Measurements from ENCODE around the gene ABHD12.

The ABHD12 gene

DNA sequence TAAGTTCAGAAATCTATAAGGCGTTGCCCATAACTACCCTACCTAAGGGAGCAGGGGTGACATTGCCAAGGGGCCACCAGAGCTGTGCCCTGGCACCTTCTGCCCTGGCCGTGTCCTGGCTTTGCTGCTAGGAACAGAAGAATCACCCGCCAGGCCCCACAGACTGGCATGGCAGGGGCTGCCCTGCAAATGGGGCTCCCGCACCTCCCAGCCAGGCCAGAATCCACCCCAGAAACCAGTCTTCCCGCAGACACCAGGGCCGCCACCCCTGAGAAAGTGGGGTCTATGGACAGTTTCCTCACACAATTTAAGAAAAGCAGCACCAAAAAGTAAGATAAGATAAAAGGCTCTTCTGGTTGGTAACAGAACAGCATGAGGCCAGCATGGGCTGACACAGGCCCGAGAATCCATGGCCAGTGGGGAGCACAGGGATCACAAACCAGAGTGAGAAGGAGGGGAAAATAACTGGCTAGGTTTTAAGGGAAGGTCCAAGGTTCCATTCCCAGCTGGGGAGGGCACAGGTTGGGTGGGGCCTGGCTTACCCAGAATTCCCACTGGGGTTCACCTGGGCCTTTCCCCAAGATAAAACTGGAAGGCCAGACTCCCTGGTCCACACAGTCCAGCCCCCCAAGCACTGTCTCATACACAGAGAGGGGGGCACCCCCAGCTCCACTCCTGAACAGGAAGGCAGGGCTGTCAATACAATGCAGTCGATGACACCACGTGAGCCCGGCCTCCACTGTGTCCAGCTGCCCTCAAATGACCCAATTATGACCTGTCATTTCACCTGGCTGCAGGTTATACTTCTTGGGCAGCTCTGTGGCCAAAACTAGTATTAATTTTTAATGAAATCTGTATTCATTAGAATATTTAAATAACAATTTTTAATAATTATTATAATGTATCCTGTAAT lies 83.4 kb downstream of the ABHD12 start:
- no peak for TF ChIP-seq POLR2A (IDR thresholded peaks at IDR 0.05; ENCODE audit: low read depth, low read length)
- no peak for DNase-seq (ENCODE audit: insufficient read length, low spot score)
- FAIRE-seq = no peak

GRCh38 chr20:25304025-25304549 lies 86.5 kb downstream of the ABHD12 start:
- TF ChIP-seq POLR2A (IDR thresholded peaks at IDR 0.05; ENCODE audit: low read depth, low read length) = no peak
- FAIRE-seq (no peak), DNase-seq (ENCODE audit: insufficient read length, low spot score) (no peak)

DNA sequence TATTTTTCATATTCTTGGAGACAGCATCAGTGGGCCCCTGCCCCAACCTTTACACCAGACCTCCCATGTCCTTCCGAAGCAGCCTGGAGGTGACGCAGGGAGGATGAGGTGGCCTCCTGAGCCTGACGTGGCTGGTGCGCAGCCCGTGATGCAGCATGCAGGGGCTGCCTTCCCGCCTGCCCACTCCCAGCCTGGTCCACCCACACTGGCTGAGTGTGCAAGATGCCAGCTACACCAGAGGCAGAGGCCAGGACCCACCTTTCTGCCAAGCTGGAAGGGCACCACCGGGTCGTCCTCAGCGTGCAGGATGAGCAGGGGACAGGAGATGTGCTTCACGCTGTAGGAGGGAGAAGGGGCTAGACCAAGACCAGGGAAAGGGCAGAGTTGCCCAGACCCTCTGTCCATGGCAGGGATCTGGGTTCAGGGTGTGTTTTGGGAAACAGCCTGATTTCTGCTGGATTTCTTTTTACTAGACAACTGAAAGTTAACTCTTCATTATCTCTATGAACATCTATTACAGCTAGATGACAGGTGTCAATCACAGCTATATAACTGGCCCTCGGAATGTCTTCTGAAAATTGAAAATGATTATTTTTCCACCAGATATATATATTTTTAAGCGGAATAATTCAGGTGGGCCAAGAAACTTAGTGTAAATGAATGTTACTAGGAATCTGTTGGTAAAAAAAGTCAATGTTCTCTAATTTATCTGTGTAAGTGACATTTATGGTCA lies 87.2 kb downstream of the ABHD12 start:
- TF ChIP-seq POLR2A (IDR thresholded peaks at IDR 0.05; ENCODE audit: low read depth, low read length) = no peak
- DNase-seq (ENCODE audit: insufficient read length, low spot score) (no peak), FAIRE-seq (no peak)

GRCh38 chr20:25302596-25302995 lies 88.0 kb downstream of the ABHD12 start:
- TF ChIP-seq POLR2A (IDR thresholded peaks at IDR 0.05; ENCODE audit: low read depth, low read length) = no peak
- DNase-seq (ENCODE audit: insufficient read length, low spot score) = no peak
- no peak for FAIRE-seq

- no peak for TF ChIP-seq POLR2A (IDR thresholded peaks at IDR 0.05; ENCODE audit: low read depth, low read length)
- FAIRE-seq (no peak), DNase-seq (ENCODE audit: insufficient read length, low spot score) (no peak)
Observed at GRCh38 chr20:25301357-25301920, 89.2 kb downstream of the ABHD12 start.

GRCh38 chr20:25300496-25301170 lies 90.0 kb downstream of the ABHD12 start:
- DNase-seq (ENCODE audit: insufficient read length, low spot score) (no peak), FAIRE-seq (no peak)
- TF ChIP-seq POLR2A (IDR thresholded peaks at IDR 0.05; ENCODE audit: low read depth, low read length) = no peak

- FAIRE-seq (no peak), DNase-seq (ENCODE audit: insufficient read length, low spot score) (peak; percentile 55)
- no peak for TF ChIP-seq POLR2A (IDR thresholded peaks at IDR 0.05; ENCODE audit: low read depth, low read length)
Observed at GRCh38 chr20:25299806-25300205, 90.8 kb downstream of the ABHD12 start.

DNA sequence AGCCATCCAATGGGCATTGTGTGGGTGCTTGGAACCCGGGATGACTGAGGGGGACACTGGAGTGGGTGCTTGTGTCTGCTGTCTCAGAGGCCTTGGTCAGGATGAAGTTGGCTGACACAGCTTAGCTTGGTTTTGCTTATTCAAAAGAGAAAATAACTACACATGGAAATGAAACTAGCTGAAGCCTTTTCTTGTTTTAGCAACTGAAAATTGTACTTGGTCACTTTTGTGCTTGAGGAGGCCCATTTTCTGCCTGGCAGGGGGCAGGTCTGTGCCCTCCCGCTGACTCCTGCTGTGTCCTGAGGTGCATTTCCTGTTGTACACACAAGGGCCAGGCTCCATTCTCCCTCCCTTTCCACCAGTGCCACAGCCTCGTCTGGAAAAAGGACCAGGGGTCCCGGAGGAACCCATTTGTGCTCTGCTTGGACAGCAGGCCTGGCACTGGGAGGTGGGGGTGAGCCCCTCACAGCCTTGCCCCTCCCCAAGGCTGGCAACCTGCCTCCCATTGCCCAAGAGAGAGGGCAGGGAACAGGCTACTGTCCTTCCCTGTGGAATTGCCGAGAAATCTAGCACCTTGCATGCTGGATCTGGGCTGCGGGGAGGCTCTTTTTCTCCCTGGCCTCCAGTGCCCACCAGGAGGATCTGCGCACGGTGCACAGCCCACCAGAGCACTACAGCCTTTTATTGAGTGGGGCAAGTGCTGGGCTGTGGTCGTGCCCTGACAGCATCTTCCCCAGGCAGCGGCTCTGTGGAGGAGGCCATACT lies 93.3 kb downstream of the ABHD12 start:
- FAIRE-seq = no peak

DNA sequence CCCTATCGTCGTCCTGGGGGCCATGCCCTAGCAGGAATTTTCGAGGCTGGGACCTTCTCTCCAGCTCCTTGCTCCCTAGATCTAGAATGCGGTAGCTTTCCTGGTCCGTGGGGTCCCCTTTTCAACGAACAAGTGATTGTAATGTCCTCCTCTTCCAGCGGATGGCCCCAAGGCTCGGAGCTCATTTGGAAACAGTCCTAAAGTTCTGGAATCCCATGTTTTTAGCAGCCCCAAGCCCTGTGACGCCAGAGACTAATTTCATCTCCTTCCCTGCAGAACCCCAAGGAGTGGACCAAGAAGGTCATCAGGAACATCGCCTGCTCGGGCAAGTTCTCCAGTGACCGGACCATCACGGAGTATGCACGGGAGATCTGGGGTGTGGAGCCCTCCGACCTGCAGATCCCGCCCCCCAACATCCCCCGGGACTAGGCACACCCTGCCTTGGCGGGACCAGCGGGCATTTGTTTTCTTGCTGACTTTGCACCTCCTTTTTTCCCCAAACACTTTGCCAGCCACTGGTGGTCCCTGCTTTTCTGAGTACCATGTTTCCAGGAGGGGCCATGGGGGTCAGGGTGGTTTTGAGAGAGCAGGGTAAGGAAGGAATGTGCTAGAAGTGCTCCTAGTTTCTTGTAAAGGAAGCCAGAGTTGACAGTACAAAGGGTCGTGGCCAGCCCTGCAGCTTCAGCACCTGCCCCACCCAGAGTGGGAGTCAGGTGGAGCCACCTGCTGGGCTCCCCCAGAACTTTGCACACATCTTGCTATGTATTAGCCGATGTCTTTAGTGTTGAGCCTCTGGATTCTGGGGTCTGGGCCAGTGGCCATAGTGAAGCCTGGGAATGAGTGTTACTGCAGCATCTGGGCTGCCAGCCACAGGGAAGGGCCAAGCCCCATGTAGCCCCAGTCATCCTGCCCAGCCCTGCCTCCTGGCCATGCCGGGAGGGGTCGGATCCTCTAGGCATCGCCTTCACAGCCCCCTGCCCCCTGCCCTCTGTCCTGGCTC lies 94.2 kb downstream of the ABHD12 start:
- FAIRE-seq (no peak), DNase-seq (ENCODE audit: insufficient read length, low spot score) (peak; percentile 45)
- no peak for TF ChIP-seq POLR2A (IDR thresholded peaks at IDR 0.05; ENCODE audit: low read depth, low read length)

More for the DNA sequence above, 93.3 kb downstream of the ABHD12 start:
- no peak for TF ChIP-seq POLR2A (IDR thresholded peaks at IDR 0.05; ENCODE audit: low read depth, low read length)
- DNase-seq (ENCODE audit: insufficient read length, low spot score) = peak; percentile 51

DNA sequence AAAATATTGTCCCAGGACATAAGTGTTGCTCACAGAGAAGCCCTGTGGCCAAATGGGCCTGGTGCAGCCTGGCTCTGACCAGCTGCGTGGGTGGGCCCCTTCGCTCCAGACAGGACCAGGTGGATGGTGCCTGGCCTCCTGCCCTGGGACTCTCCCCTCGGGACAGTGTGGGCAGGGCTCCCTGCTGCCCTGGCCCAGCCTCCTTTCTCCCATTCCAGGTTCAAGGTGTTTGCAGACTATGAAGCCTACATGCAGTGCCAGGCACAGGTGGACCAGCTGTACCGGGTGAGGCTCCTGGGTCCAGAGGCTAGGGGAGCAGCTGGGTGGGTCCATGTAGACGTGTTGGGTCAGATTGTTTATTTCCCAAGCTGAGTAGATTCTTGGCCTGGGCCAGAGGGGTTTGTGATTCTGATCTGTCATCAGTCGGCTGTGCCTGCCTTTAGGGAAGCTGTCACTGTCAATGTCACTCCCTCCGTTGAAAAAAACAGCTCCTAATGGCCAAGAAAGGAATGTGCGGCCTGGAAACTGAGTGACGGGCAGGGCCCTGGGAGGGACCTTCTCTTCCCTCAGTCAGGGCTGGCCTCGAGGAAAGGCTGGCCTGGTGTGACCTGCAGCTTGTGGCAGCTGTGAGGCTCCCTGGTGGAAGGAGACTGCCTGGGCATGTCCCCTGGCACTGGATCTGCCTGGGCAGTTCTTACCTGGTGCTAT lies 95.1 kb downstream of the ABHD12 start:
- DNase-seq (ENCODE audit: insufficient read length, low spot score) (no peak), FAIRE-seq (no peak)
- no peak for TF ChIP-seq POLR2A (IDR thresholded peaks at IDR 0.05; ENCODE audit: low read depth, low read length)

All from H54 (cell line).